Bone marrow (tissue), 2 donors: ENCODE data around the gene TPGS2.
"Not testable (repeated sequence)": the region's sequence is repeated elsewhere in the genome, so short reads cannot be mapped to it uniquely, and the experiment has no call there.

ENCODE experiments used
- DNase-seq, 2 donors: peaks; one replicate each; lab custom pipeline; 2025; lab: John Stamatoyannopoulos, UW

Gene TPGS2

GRCh38 chr18:36775396-36775795, 53.4 kb downstream of the TPGS2 start:
- DNase-seq = no peak

- DNase-seq = no peak
Observed at GRCh38 chr18:36772241-36772723, 56.5 kb downstream of the TPGS2 start.

- DNase-seq = no peak
Observed at GRCh38 chr18:36771245-36771644, 57.6 kb downstream of the TPGS2 start.

- no peak for DNase-seq
Observed at GRCh38 chr18:36770315-36770946, 58.4 kb downstream of the TPGS2 start.

- no peak for DNase-seq
Observed at GRCh38 chr18:36769611-36770314, 59.0 kb downstream of the TPGS2 start.

- no peak for DNase-seq
Observed at GRCh38 chr18:36769172-36769571, 59.6 kb downstream of the TPGS2 start.

GRCh38 chr18:36766836-36767235, 62.0 kb downstream of the TPGS2 start:
- DNase-seq = no peak

GRCh38 chr18:36762965-36763364, 65.8 kb downstream of the TPGS2 start:
- DNase-seq = not testable (repeated sequence)

GRCh38 chr18:36762074-36762473, 66.7 kb downstream of the TPGS2 start:
- DNase-seq = no peak

GRCh38 chr18:36761186-36761698, 67.6 kb downstream of the TPGS2 start:
- DNase-seq = no peak

- no peak for DNase-seq
Observed at GRCh38 chr18:36760598-36760997, 68.2 kb downstream of the TPGS2 start.

GRCh38 chr18:36759167-36759776, 69.5 kb downstream of the TPGS2 start:
- no peak for DNase-seq

GRCh38 chr18:36758623-36759022, 70.2 kb downstream of the TPGS2 start:
- no peak for DNase-seq

- DNase-seq = no peak
Observed at GRCh38 chr18:36757991-36758390, 70.8 kb downstream of the TPGS2 start.

- no peak for DNase-seq
Observed at GRCh38 chr18:36757081-36757480, 71.7 kb downstream of the TPGS2 start.

GRCh38 chr18:36756242-36756641, 72.6 kb downstream of the TPGS2 start:
- DNase-seq = no peak

- no peak for DNase-seq
Observed at GRCh38 chr18:36752929-36753865, 75.6 kb downstream of the TPGS2 start.

- no peak for DNase-seq
Observed at GRCh38 chr18:36745219-36745975, 83.4 kb downstream of the TPGS2 start.

- DNase-seq = no peak
Observed at GRCh38 chr18:36744261-36744876, 84.4 kb downstream of the TPGS2 start.
